Limb (tissue), 2 donors: ENCODE measurements around the gene ZNF611.
"Not testable (repeated sequence)": the region's sequence is repeated elsewhere in the genome, so short reads cannot be mapped to it uniquely, and the experiment has no call there.

Source experiments
- DNase-seq, 2 donors: peaks; one replicate each; pipeline ENCODE4 v3.0.0-alpha.2; 2016; ENCODE audit errors: extremely low spot score in 2 of 2

ZNF611 gene

DNA sequence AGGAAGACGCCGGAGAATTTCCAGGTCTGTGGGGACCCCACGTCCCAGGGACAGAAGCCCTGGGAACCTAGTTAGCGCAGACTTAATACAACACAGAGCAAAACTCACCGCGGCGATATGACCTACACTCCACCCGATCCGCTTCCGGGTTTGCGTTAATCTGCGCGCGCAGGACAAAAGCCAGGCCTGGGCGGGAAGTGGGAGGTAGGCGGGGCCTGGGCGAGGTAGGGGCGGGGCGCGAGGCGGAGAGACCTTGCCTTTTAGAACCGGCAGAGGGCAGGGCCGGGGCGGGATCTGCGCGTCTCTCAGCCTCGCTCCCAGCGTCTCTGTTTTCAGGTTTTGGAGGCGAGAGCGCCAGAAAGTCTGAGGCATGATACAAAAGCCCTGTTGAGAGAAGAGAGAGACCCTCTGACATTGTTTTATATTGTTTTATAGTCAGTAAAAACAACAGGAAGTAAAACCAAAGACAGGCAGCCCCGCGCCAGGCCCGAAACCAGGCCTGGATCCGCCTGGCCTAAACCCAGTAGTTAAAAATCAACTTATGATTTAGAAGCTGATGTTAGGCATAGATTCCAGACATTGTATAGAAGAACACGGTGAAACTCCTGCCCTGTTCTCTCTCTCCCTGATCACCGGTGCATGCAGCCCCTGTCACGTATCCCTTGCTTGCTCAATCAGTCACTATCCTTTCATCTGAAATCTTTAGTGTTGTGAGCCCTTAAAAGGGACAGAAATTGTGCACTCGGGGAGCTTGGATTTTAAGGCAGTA lies at the start of gene ZNF611:
ZNF611 (minus strand) TSS at position 152 of the 769 bp plus-strand sequence. CDS start 19,150 bp downstream, outside the sequence.
- peak; percentile 92 to 98 for DNase-seq

DNA sequence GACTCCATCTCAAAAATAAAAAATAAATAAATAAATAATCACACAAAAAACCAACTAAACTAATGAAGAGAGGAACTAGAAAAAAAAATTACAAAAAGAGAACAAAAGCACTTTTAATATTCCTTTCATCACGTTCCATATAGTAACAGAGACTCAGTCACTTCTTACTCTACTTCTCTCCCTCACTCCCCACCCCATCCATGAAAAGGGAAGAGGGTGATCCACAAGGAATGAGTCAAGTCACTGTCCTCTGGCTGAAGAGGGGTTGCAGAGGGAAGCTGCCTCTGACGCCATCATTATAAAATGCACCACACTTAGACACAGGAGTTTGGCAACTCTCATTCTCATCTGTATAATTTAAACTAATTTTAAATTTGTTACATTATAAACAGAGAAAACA lies 48.0 kb upstream of the ZNF611 start:
- DNase-seq: not testable (repeated sequence)

DNA sequence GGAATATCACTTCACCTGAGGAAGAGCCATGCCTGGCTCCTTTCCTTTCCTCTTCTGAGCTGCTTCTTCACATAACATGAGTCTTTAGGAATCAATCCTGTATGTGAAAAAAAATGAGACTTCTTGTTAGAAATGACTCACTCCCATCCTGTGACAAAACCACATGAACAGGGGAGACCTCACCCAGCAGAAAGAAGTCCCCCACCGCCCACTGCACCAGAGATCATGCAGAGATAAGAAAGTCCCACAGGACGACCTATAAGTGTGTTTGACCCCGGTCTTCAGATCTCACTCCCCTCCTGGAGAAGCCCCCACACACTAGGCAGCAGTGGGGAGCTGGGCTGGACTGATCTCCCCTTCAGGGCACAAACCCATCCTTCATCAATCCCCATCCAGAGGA lies 44.0 kb upstream of the ZNF611 start:
- no peak for DNase-seq

DNA sequence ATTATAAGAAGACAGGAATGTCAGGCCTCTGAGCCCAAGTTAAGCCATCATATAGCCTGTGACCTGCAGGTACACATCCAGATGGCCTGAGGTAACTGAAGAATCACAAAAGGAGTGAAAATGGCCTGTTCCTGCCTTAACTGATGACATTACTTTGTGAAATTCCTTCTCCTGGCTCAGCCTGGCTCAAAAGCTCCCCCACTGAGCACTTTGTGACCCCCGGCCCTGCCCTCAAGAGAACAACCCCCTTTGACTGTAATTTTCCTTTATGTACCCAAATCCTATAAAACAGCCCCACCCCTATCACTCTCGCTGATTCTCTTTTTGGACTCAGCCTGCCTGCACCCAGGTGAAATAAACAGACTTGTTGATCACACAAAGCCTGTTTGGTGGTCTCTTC lies 21.6 kb upstream of the ZNF611 start:
- not testable (repeated sequence) for DNase-seq

DNA sequence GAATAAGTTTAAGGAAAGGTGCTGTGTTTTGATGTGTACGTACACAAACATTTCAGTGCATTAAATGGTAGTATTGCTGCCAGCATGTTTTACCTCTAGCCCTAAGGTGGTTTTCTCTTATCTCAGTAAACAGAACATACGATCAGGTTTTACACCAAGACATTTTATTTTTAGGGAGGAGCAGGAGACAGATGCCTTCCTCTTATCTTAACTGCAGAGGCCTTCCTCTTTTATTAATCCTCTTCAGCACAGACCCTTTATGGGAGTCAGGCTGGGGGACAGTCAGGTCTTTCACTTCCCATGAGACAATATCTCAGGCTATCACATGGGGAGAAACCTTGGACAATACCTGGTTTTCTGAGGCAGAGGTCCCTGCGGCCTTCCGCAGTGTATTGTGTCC lies 14.9 kb upstream of the ZNF611 start:
- DNase-seq: no peak

DNA sequence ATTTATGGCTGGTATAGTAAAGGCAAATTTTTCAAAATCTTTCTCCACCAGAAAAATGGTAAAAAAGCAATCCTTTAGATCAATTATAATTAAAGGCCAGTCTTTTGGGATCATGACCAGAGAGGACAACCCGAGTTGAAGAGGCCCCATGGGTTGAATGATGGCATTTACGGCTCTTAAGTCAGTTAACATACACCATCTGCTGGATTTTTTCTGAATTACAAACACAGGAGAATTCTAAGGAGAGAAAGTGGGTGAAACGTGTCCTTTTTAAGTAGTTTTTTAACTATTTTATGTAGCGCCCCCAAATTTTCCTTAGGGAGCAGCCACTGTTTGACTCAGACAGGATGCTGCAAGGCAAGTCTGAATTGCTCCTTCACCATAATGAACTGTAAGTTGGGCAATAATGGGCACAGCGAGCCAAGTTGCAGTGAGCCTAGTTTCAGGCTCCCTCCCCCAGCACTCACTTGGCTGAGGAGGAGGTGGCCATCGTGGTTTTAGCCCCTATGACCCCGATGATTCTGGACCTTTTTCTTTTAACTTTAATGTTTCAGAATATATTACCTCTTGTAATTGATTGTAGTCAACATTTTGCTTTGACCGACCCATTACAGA lies 13.6 kb upstream of the ZNF611 start:
- peak in 1 of 2 donors; percentile 47 for DNase-seq

DNA sequence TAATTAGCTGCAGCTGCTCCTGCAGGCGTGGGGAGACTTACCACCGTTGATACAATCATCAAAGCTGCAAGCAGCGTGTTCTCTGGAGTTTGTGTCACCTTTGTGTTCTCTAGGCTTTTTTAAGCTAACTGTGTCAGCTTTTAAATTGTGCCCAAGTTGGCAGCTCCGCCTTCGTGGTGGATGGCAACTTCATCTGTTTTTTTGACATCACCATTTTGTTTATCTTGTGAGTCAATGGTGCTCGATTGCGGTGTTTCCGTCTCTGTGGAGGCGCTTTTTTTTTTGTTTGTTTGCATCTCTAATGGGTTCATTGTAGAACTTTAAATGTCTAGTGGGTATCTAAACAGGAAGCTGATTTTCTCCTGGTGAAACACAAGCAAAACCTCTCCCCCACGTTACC lies 11.1 kb upstream of the ZNF611 start:
- DNase-seq: not testable (repeated sequence)

DNA sequence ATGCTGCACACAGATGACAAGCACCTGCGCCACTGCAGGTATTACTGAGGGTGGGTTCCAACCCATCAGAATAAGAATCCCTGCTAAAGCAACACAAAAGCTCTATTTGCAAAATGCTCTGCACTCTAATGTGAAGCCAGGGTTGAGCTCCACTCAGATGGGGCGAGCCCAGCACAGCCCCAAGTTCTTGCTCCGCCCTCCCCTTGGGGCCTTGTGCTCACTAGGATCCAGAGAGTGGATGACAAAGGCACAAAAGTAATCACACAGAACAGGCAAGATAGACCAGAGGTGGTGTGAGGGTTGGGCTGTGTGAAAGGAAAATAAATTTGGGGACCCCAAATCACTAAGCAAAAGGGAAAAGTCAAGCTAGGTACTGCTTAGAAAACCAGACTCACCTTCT lies 8.2 kb upstream of the ZNF611 start:
- DNase-seq: no peak

DNA sequence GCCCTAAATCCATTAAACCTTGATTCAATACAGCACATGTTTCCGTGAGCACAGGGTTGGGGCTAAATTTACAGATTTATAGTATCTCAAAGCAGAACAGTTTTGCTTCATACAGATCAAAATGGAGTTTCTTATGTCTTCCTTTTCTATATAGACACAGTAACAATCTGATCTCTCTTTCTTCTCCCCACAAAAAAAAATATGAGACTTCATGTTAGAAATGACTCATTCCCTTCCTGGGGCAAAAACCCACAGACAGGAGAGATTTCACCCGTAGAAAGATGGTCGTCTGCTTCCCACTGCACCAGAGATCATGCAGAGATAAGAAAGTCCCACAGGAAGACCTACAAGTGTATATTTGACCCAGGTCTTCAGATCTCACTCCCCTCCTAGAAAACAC lies 7.7 kb upstream of the ZNF611 start:
- DNase-seq: no peak

DNA sequence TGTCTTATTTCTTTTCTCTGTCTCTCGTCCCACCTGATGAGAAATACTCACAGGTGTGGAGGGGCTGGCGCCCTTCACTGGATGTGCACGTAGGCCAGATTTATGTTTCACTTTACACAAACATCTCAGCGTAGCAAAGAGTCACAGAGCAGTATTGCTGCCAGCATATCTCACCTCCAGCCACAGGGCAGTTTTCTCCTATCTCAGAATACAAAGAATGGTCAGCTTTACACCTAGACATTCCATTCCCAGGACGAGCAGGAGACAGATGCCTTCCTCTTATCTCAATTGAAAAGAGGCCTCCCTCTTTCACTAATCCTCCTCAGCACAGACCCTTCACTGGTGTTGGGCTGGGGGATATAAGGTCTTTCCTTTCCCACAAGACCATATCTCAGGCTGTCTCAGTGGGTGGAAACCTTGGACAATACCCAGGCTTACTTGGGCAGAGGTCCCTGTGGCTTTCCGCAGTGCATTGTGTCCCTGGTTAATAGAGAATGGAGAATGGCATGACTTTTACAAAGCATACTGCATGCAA lies 7.2 kb upstream of the ZNF611 start:
- no peak for DNase-seq

DNA sequence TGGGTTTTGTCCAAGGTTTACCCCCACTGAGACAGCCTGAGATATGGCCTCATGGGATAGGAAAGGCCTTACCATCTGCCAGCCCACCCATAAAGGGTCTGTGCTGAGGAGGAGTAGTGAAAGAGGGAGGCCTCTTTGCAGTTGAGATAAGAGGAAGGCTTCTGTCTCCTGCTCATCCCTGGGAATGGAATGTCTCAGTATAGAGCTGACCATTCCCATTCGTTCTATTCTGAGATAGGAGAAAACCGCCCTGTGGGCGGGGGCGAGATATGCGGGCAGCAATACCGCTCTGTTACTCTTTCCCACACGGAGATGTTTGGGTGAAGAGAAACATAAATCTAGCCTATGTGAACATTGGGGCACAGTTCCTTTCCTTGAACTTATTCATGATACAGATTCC lies 6.5 kb upstream of the ZNF611 start:
- DNase-seq: not testable (repeated sequence)

DNA sequence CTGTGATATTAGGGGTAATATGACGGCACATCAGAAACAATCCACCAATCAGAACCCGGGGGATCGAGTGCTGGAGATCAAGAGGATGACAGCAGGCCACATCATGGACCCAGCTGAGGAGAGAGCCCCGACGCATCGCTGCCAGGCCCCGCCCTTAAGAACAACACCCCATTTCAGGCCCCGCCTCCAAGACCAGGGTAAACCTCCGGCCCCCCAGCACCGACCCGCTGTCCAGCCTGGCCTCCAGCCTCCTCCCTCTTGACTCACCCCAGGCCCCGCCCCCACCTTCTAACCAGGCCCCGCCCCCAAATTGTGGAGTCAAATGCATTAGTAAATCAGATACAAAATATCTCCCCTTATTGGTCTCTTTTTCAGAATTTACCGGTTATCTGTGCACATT lies 4.7 kb upstream of the ZNF611 start:
- no peak for DNase-seq

DNA sequence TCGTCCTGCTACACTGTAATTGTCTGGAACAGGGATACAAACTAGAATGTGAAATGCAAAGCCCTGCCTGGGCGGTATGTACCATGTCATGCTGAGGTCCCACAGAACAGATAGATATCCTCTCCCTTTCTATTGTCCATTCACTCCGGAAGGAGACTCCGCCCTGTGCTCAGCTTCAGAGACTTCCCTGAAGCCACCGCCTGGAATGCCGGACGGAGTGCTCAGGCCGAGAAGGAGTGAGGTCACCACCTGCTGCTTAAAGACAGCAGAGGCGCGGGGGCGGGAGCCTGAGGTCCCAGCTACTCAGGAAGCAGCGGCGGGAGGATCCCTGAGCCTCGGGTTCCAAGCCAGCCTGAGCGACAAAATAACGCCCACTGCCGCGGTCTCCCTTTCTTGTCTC lies 890 bp upstream of the ZNF611 start:
- peak; percentile 15 to 39 for DNase-seq

DNA sequence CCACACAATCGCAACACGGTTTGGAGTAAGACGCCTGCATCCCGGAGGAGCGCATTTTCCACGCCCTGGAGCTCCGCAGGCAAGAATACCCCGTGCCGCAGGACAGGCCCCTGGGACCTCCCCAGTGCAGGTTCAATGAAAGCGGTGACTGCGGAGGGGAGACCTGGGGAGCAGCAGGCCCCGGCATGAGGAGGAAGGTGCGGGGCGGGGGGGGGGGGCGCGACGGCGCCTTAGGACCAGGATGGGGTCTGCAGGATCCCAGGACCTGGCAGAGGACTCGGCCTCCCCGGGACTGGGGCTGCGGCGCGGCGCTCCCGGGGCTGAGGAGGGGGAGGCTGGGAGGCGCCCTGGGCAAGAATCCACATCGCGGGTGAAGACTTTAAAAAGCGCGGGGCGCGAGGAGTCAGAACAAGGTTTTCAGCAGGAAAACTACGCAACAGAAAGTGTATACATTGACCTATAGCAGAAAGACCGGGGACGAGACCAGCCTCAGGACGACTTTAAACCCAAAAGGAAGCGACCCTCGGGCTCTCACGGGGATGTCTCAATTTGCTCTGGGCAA lies 432 bp downstream of the ZNF611 start:
- no peak for DNase-seq

DNA sequence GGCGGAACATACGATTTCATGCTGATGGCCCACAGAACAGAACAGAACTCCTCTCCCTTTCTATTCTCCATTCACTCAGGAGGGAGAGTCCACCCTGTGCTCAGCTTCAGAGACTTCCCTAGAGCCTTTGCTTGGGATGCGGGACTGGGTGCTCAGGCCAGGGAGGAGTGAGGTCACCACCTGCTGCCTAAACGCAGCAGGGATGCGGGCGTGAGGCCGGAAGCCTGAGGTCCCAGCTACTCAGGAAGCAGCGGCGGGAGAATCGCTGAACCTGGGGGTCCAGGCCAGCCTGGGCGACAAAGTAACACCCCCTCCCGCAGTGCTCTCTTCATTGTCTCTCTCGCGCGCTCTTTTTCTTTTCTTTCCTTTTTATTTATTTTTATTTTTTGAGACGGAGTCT lies 8.8 kb downstream of the ZNF611 start:
- DNase-seq: not testable (repeated sequence)

DNA sequence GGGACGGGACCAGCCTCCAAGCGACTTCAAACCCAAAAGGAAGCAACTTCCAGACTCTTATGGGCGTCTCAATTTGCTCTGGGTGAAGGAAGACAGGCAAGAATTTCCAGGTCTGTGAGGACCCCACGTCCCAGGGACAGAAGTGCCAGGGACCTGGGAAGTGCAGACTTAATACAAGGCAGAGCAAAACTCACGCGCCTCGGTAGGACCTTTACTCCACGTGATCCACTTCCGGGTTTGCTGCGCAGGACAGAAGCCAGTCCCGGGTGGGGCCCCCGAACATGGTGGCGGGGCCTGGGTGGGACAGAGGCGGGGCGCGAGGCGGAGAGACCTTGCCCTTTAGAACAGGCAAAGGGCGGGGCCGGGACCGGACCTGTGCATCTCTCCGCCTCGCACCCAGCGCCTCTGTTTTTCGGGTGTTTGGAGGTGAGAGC lies 9.3 kb downstream of the ZNF611 start:
- DNase-seq: no peak

DNA sequence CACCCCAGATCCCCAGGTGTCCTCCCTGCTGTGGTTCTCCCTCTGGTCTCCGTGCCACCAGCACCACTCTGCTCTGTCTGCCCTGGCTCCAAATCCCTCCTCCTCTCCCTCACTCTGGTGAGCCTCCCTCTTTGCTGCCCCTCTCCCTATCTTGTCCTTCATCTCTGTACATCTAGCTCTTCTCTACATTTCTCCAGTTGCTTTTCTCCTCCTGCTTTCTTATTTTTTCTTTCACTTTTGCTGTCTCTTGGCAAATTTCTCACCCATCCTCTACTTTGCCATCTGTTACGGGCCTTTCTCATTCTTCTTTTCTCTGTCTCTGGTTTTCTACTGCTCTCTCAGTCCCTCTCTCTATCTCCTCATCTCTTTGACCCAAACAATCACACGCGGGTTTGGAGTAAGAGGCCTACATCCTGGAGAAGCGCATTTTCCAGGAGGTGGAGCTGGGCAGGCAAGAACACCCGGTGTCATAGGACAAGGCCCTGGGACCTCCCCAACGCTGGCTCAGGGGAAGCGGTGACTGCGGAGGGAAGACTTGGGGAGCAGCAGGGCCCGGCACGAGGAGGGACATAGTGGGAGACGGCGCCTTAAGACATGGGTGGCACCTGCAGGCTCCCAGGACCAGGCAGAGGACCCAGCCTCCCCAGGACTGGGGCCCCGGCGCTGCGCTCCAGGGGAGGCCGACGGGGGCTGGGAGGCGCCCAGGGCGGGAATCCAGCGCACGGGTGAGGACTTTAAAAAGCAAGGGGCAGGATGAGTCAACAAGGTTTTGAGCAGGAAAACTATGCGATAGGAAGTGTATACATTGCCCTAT lies 9.9 kb downstream of the ZNF611 start:
- DNase-seq: no peak

DNA sequence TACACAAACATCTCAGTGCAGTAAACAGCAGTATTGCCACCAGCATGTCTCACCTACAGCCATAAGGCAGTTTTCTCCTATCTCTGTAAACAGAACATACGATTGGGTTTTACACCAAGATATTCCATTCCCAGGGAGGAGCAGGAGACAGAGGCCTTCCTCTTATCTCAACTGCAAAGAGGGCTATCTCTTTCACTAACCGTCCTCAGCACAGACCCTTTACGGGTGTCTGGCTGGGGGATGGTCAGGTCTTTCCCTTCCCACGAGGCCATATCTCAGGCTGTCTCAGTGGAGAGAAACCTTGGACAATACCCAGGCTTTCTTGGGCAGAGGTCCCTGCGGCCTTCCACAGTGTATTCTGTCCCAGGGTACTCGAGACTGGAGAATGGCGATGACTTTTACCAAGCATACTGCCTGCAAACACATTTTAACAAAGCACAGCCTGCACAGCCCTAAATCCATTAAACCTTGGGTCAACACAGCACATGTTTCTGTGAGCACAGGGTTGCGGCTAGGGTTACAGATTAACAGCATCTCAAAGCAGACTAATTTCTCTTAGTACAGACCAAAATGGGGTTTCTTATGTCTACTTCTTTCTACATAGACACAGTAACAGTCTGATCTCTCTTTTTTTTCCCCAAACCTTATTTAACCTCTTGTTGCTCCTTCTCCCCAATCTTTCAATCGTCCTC lies 10.8 kb downstream of the ZNF611 start:
- DNase-seq: not testable (repeated sequence)

DNA sequence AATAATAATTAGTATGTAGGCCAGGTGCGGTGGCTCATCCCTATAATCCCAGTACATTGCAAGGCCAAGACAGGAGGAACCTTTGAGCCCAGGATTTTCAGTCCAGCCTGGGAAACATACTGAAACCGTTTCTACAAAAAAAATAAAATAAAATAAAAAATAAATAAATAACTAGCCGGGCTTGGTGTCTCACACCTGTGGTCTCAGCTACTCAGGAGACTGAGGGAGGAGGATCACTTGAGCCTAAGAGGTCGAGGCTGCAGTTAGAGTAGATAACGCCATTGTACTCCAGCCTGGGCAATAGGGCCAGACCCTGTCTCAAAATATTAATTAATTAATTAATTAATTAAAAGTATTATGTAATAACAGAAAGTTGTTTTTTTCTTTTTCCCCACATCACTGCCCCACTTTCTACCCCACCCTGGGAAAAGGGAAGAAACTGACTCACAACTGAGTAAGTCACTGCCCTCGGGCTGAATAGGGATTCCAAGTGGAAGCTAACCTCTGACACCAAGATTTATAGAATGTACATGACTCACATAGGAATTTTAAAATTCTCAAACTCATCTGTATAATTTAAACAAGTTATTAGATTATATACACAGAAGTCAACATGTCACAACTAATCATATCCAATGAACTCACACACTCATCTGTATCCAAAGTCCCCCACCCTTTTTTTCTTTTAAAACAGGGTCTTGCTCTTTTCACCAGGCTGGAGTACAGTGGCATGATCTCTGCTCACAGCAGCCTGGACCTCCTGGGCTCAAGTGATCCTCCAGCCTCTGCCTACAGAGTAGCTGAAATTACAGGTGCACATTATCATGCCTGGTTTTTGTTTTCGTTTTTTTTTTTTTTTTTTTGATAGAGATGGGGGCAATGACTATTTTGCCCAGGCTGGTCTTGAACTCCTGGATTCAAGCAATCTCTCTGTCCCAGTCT lies 12.5 kb downstream of the ZNF611 start:
- DNase-seq: no peak

DNA sequence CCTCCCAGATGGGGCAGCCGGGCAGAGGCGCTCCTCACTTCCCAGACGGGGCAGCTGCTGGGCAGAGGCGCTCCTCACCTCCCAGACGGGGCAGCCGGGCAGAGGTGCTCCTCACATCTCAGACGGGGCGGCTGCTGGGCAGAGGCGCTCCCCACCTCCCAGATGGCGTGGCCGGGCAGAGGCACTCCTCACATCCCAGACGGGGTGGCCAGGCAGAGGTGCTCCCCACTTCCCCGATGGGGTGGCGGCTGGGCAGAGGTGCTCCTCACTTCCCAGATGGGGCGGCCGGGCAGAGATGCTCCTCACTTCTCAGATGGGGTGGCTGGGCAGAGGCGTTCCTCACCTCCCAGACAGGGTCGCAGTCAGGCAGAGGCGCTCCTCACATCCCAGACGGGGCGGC lies 14.3 kb downstream of the ZNF611 start:
- DNase-seq: not testable (repeated sequence)
